HG02798 (cell line): ENCODE data around the gene CASKIN2.

Experiments used
- ATAC-seq: cut with Tn5 transposase; IDR thresholded peaks from one replicate; pipeline ENCODE4 v1.9.1; 2021; ENCODE audit warnings: mild to moderate bottlenecking; ENCODE audit not compliant: unreplicated experiment, poor library complexity

Gene CASKIN2, protein sequence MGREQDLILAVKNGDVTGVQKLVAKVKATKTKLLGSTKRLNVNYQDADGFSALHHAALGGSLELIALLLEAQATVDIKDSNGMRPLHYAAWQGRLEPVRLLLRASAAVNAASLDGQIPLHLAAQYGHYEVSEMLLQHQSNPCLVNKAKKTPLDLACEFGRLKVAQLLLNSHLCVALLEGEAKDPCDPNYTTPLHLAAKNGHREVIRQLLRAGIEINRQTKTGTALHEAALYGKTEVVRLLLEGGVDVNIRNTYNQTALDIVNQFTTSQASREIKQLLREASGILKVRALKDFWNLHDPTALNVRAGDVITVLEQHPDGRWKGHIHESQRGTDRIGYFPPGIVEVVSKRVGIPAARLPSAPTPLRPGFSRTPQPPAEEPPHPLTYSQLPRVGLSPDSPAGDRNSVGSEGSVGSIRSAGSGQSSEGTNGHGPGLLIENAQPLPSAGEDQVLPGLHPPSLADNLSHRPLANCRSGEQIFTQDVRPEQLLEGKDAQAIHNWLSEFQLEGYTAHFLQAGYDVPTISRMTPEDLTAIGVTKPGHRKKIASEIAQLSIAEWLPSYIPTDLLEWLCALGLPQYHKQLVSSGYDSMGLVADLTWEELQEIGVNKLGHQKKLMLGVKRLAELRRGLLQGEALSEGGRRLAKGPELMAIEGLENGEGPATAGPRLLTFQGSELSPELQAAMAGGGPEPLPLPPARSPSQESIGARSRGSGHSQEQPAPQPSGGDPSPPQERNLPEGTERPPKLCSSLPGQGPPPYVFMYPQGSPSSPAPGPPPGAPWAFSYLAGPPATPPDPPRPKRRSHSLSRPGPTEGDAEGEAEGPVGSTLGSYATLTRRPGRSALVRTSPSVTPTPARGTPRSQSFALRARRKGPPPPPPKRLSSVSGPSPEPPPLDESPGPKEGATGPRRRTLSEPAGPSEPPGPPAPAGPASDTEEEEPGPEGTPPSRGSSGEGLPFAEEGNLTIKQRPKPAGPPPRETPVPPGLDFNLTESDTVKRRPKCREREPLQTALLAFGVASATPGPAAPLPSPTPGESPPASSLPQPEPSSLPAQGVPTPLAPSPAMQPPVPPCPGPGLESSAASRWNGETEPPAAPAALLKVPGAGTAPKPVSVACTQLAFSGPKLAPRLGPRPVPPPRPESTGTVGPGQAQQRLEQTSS (N-terminal part only)

GRCh38 chr17:75515496-75516254 lies at the start of gene CASKIN2:
Gene CASKIN2 (minus strand): TSS chr17:75515537. CDS start chr17:75513804, 1,733 bp downstream.
- peak; percentile 39 for ATAC-seq

GRCh38 chr17:75565066-75565465 lies 49.7 kb upstream of the CASKIN2 start:
- ATAC-seq: no peak

DNA sequence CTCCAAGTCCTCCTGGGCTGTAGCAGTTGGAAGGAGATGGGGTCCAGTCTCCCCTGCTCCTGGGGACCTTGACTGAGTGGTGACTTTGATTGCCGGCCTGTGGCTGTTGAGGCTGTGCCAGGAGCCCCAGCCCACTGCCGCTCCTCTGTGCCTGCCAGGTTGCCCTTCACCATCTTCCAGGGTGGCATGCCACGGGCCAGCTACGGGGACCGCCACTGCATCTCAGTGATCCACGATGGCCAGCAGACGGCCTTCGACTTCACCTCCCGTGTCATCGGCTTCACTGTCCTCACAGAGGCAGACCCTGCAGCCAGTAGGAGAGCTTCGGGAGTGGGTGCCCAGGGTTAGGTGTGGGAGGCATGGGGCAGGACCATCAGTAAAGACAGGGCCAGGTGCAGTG lies 48.9 kb upstream of the CASKIN2 start:
- no peak for ATAC-seq

DNA sequence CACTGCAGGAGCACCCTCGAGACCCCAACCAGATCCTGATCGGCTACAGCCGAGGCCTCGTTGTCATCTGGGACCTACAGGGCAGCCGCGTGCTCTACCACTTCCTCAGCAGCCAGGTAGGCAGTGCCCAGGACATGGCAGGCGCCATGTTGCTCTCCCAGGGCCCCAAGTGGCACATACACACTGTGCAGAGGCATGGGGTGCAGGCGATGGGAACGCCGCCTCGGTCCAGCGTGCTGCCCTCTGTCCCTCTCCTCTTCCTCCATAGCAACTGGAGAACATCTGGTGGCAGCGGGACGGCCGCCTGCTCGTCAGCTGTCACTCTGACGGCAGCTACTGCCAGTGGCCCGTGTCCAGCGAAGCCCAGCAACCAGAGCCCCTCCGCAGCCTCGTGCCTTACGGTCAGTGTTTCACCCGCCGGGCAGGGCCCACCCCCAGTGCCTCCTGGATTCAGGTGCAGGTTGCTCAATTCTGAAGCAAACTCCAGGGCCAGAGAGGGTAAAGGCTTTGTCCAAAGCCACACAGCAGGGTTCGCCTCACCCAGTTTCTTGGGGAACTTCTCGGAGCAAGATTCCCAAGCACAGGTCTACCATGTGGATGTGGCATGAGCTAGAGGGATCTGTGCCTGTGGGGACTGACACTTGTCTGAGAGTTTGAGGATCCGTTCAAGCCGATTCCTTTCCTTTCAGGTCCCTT lies 47.9 kb upstream of the CASKIN2 start:
- no peak for ATAC-seq

GRCh38 chr17:75561927-75562603 lies 46.7 kb upstream of the CASKIN2 start:
- ATAC-seq: no peak

DNA sequence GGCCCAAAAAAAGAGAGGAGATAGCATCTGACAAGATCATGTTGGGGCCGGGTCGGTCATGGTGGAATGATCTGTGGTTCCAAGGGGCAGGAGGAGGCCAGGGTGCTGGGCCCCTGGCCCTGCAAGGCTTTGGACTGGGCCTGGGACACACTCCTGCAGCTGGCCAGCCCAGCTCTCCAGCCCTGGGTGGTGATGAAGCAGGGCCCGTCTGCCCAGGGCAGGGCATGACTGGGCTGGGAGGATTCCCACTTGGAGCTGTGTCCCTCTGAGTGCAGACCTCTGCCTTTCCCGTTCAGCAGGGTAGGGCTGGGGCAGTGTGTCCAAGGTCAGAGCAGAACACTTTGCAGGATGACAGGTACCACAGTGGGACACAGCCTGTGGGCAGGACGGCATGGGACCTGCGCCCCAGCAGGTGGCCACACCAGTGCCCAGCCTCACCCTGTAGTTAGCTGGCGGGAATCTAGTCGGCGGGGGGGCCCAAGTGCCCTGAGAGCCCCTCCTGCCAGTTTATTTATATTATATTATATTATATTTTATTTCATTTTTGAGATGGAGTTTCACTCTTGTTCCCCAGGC lies 44.7 kb upstream of the CASKIN2 start:
- ATAC-seq: no peak

DNA sequence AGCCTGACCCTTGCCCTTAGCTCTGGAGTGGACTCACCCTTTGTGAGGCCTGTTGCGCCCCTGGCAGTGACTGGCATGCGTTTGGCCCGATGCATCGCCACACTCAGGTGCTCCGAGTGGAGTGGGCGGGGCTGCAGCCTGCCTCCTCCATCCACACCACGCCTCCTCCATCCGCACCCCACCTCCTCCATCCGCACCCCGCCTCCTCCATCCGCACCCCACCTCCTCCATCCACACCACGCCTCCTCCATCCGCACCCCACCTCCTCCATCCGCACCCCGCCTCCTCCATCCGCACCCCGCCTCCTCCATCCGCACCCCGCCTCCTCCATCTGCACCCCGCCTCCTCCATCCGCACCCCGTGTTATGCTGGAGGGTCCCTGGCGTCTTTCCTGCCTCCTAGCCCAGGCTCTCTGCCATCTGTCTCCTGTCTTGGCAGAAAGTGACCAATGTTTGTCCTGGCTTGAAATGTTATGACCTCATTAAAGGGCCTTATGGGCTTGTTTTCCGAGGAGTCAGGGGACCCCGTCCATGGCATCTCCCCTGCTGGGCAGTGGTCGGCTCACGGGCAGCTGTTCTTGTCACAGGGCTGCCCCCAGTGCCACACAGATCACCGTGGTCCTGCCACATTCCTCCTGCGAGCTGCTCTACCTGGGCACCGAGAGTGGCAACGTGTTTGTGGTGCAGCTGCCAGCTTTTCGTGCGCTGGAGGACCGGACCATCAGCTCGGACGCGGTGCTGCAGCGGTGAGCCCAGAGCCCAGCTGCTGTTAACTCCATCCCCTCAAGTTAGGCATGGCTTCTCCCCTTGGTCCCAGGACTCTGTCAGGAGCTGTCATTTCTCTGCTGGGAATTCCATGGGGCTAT lies 43.6 kb upstream of the CASKIN2 start:
- no peak for ATAC-seq

DNA sequence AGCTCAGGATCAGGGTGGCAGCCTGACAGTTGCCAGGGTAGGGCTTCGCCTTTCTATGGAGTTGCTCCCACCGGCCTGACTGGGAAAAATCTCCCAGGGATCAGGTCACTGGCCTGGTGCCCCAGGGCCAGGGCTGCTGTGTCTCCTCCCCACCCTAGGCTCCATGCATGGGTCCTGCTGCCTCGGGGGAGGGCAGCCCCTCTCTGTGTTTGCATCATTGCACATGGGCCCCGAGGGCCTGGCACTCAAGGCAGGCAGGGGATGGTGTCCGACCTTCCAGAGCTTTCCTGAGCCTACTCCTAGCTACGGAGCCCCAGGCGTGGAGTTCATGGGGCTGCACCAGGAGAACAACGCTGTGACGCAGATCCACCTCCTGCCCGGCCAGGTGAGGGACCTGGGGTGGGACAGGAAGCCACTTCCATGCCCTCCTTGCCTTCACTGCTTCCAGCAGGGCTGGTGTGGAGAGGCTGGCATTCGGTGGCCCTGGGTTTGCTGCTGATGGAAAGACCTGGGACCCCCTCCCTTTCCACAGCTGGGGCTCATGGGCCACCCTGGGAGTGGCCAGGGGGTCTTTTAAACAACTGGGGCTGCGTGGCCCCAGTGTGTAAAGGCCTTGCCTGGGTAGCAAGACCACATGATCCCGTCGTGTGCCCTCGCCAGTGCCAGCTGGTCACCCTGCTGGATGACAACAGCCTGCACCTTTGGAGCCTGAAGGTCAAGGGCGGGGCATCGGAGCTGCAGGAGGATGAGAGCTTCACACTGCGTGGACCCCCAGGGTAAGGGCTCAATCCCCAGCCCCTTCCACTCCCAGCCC lies 42.7 kb upstream of the CASKIN2 start:
- ATAC-seq: no peak

DNA sequence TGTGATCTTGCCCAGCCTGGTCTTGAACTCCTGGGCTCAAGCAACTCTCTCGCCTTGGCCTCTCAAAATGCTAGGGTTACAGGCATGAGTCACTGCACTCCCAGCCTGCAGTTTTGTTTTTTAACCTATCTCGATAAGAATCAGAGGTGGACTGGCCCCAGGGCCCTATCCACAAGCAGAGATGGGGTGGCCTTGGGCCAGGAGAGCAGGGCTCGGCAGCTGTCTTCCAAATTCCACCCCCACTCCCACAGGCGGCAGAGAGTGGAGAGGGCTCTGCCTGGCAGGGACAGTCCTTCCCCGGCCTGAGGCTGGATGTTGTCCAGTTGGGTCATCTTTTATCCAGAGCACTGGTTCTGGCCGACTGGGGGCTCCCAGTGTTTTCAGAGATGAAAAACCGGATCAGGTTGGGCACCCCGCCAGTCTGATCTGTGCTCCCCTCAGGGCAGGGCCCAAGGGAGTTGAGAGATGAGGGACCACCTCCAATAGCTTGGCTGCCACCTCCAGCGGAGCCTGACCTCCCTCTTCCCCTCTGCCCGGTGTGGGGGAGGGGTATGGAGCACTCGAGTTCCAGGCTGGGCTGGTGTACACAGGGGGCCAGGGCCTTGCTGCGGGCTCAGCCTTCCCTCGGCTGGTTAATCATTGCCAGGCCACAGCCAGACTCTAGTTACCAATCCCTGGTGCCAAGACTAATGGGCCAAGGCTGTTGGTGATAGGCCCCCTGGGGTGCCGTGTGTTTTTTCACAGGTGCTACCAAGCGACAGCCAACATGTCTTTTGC lies 41.9 kb upstream of the CASKIN2 start:
- ATAC-seq: no peak

DNA sequence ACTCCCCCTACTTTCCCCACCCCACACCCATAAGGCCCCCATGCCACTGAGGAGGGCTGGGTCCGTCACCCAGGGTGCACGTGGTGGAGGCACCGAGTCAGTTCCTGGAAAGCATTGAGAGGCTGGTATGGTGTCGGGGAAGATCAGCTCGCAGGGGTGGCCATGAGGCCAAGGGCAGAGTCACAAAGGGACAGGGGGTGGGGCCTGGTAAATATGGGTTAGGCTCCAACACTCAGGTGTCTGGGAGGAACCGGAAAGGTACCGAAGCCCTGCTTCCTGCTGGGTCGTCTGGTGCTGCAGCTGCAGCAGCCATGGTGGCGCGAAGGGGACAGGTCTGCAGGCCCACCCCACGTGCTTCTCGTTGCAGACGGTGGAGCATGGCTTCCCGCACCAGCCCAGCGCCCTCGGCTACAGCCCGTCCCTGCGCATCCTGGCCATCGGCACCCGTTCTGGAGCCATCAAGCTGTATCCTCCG lies 40.4 kb upstream of the CASKIN2 start:
- ATAC-seq: no peak

GRCh38 chr17:75553295-75554110 lies 38.2 kb upstream of the CASKIN2 start:
- ATAC-seq: no peak

DNA sequence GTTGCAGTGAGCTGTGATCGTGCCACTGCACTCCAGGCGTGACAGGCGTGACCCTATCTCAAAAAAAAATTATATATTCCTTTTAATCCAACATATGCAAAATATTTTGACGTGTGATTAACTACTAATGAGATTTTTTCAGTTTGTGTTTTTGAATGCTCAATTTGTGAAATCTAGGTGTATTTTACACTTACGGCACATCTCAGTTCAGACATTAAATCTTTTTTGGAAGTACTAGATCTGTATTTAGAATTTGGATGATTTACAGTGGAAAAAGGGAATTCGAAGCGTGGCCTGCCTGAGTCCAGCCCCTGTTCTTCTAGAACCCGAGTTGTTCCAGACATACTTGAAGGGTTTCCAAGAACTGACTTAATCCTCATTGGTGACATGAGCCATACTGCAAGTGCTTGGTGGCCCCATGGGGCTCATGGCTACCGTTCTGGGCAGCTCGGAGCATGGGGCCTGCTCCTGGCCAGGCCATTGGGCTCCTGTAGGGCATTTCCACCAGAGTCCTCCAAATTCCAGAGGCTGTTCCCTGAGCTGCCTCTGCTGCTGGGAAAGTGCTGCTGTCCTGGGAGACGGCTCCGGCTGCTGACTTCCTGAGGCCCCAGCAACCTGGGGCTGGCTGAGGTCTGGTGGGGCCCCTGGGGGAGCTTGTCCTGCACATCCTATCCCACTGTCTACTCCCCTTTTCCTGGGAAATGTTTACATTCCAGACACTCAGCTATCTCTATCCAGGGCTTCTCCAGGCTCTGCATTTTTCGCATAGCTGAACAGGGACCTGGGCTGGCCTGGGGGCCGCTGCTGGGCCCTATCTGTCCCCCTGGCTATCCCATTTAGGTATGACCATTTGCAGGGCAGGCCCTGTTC lies 37.3 kb upstream of the CASKIN2 start:
- no peak for ATAC-seq

DNA sequence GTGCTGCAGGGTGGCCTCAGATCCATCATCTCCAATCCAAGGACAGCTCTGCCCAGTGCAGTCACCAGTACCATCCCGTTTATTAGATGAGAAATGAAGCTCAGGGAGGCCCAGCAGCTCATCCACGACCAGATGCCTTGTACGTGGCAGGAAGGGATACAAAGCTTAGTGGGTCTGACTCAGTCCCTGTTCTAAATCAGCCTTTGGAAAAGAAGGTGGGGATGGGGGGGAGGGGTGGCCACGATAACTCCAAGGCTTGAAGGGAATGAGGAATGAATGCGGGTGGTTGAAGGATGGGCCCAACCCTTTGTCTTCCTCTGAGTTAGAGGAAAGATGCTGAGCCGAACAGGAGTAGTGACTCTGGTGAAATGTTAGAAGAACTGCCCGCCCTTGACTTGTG lies 35.9 kb upstream of the CASKIN2 start:
- ATAC-seq: no peak

DNA sequence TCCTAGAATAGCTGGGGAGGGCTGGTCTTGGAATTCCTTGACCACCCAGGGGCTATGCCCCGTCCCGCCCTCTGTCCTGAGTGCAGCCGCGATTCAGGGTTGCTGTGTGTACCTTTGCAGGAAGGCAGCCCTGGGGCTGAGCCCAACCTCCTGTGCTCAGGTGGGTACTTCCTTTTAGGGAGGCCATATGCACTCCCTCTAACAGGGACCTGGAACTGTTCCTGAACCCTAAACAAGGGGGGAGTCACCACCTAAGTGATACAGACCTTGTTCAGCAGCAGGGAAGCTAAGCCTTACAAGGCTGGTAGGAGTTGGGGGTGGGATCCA lies 34.8 kb upstream of the CASKIN2 start:
- no peak for ATAC-seq
